ENCODE measurements around the gene WNK2.

Gene WNK2

DNA sequence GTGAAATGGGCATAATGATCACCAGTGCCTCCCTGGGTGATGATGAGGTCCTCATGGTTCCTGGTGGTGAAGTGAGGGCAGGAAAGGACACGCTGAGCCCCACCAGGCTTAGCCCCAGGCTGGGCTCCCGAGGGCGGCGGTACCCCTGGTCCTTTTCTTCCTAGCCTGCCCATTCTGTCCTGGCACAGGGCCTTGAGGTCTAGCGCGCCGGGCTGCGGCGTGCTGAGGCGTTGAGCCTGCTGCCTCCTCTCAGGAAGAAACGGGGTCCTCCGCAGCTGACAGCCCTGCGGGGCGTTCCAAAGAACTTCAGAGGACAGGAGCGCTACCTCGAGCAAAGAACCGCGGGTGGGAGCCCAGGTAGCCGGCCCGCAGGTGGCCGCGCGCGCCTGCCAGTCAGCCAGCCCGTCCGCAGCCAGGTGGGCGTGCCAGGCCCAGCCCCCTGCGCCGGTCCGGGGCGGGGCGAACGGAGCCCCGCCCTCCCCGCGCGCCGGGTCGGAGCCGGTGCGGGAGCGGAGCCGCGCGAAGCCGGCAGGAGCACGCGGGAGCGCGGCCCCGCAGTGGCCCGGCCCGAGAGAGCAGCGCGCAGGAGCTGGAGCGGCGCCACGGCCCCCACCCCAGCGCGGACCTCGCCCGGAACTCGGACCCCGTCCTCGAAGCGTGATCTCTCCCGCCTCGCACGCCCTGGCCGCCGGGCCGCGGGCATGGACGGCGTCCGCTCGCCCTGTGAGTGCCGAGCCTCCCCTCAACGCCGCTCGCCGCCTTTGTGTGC, at the start of gene WNK2:
Gene WNK2, plus strand, starts transcription at position 477 of the 769 bp plus-strand sequence. CDS start 791 bp downstream, outside the sequence.
- FAIRE-seq (no peak), DNase-seq (ENCODE audit: insufficient read length, low spot score) (peak; percentile 88)
- TF ChIP-seq, protein P1, sequence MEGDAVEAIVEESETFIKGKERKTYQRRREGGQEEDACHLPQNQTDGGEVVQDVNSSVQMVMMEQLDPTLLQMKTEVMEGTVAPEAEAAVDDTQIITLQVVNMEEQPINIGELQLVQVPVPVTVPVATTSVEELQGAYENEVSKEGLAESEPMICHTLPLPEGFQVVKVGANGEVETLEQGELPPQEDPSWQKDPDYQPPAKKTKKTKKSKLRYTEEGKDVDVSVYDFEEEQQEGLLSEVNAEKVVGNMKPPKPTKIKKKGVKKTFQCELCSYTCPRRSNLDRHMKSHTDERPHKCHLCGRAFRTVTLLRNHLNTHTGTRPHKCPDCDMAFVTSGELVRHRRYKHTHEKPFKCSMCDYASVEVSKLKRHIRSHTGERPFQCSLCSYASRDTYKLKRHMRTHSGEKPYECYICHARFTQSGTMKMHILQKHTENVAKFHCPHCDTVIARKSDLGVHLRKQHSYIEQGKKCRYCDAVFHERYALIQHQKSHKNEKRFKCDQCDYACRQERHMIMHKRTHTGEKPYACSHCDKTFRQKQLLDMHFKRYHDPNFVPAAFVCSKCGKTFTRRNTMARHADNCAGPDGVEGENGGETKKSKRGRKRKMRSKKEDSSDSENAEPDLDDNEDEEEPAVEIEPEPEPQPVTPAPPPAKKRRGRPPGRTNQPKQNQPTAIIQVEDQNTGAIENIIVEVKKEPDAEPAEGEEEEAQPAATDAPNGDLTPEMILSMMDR (IDR thresholded peaks at IDR 0.05; ENCODE audit: insufficient read depth, missing control alignments): no peak

DNA sequence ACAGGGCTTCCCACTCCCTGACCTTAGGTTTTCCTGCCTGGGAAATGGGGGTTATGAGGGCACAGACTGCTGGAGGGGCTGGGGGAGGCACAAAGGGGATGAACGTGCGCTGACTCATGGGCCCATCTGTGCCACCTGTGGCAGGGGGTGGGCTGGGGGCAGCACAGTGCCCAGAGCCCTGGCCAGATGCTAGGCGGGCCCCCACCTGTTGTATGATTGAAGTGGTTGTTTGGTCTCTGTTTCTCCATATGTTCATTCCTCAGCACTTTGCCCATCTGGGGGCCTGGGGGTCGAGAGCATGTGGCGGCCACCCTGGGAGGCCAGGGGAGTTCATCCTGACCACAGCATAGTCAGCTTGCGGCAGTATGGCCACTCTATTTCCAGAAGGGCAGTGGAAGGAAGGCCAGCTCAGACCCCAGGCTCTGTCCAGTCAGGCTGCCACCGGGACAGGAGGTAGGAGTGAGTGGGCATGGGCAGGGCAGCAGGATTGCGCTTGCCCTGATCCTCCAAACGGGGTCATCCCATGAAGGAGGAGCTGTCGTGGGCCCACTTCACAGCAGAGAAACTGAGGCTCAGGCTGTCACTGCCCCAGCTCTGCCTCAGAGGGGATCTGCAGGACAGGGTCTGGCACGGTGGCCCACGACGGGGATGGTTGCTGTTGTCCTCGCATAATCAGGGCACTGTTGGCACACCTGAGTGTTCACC, 49.0 kb upstream of the WNK2 start:
- no peak for DNase-seq (ENCODE audit: insufficient read length, low spot score)
- TF ChIP-seq, protein P1 (IDR thresholded peaks at IDR 0.05; ENCODE audit: insufficient read depth, missing control alignments): no peak
- no peak for FAIRE-seq

DNA sequence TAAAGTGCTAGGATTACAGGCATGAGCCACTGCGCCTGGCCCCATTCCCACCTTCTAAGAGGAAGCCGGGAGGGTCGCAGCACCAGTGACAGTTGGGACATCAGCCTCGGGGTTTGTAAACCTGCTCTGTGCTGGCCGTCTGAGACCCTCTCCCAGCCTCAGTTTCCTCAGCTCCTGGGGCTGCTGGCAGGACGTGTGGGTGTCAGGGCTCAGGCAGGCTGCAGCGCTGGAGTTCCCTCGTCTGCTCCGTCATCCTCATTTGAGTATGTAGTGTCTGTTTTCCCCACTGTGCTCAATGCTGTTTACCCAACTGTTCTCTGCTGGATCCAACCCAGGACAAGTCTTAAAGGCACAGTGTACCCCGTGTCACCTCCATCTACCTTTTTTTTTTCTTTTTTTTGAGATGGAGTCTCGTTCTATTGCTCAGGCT, 47.9 kb upstream of the WNK2 start:
- TF ChIP-seq, protein P1 (IDR thresholded peaks at IDR 0.05; ENCODE audit: insufficient read depth, missing control alignments): no peak
- DNase-seq (ENCODE audit: insufficient read length, low spot score): no peak
- FAIRE-seq: no peak

DNA sequence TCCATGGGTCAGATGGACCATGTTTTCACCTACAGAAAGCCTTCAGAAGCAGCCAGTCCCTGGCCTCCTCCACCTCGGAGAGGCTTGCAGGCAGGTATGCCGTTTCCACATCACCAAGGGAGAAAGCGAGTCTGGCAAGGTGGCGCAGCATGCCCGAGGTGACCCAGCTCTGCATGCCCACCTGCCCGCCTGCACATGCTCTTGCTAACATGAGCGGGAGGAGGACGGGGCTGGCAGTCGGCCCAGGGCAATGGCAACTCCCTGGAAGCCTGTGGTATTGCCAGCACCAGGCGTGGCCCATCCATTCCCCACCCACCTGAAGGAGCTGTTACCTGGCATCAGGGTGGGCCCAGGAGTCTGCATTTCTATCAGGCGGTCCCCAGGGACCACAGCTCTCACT, 46.6 kb upstream of the WNK2 start:
- FAIRE-seq (no peak), DNase-seq (ENCODE audit: insufficient read length, low spot score) (no peak)
- TF ChIP-seq, protein P1 (IDR thresholded peaks at IDR 0.05; ENCODE audit: insufficient read depth, missing control alignments): no peak

DNA sequence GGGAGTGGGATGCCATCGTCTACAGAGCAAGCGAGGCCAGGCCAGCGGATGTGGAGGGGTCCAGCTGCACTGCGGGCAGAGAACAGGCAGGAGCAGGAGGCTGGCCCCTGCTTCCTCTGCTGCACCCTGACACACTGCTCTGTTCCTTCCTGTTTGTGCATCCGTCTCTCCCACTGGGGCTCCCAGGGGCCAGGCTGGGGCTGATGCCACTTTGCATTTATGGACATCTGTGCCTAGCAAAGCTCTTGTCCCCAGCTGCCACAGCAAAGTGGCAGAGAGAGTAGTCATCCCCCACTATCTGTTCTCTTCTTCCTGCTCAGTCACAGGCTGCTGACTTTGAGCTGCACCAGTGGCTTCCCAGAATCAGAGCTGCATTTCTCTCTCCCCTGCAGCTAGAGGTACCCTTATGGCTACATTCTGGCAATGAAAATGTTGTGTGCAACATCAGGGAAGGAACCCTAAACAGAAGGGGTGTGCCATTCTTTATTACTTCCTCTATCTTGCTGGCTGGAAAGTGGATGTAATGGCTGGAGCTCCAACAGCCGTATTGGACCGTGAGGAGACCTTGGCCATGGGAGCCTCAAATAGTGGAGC, 45.7 kb upstream of the WNK2 start:
- TF ChIP-seq, protein P1 (IDR thresholded peaks at IDR 0.05; ENCODE audit: insufficient read depth, missing control alignments): no peak
- DNase-seq (ENCODE audit: insufficient read length, low spot score) (no peak), FAIRE-seq (no peak)

DNA sequence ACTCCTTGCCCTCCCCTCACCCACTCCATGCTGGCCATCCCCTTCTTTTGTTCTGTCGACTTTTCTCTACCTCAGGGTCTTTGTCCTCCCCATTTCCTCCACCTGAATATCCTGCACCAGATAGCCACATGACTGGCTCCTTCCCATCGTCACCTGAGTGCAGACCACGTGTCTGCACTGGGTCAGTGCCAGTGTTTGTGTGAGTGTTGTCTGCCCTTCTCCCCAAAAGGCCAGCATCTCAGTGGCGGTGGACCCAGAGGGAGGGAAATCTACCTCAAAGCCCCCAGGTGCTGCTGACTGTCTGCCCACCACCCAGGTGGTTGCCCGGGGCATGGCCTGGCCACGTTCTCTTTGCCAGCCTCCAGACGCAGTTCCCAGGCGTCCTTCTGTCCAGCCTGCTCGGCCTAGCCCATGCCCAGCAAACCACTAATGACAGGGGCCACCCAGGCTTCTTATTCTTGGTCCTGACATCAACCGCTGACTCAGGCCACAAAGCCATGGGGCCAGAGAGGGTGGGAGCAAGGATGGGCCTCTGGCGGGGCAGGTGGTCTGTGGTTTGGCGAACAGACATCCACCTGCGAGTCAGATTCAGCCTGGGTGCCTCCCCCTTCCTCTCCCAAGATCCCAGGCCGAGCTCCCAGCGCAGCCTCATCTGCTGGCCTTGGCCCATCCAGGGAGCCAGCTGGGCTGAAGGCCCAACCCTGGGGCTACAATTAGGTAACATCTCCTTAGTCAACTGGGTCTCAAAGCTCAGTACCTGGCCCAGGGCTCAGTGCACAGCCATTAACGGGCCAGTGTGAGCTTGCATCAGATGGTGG, 44.4 kb upstream of the WNK2 start:
- FAIRE-seq: no peak
- TF ChIP-seq, protein P1 (IDR thresholded peaks at IDR 0.05; ENCODE audit: insufficient read depth, missing control alignments): no peak
- no peak for DNase-seq (ENCODE audit: insufficient read length, low spot score)
